Measurements from ENCODE around the gene TNS3.

TNS3 gene

DNA sequence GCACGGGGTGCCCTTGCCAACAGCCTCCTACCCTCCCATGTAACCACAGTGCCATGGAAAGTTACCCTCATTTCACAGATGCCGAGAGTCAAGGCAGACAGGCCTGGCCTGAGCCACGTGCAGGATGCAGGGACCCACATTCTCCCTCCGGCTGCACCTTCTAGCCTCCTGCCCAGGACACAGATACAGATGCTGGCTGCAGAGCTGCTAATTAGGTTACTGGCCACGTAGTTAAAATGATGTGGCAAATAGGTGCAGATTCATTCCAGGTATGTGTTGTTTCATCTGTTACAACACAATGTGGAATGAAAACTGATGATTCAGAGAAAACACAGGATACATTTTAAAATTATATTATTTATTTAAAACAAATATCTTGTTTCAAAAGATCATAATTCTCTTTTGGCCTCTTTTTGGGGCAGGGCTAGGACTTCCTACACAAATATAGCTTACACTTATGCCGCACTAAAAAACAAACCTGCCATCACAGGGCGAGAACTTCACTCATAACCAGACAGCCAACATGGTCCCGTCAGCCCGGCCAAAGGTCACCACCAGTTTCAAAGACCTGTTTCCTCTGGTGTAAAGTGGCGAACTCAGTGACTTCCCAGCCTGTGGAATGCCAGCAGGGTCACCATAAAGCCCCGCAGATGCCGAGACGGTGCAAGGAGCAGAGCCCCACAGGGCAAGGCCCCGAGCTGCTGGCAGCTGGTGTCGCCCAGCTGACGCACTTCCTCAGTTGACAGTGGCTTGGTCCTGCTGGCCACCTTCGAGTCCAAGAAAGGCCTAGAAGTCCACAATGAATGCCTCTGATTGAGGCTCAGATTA is 83.5 kb downstream of the TNS3 start:
- H3K4me1 ChIP-seq: peaks cover 92 to 100% (median 97%) of the 10 kb centered on the region in 10 experiments
- no peak overlapping the region for H3K4me3 ChIP-seq
- H3K36me3 ChIP-seq: peaks cover 0 to 23% (median 0%) of the 10 kb centered on the region in 11 experiments; a peak in 5 of 22 replicates
- H3K27me3 ChIP-seq: no peaks in the 10 kb centered on the region
- TF ChIP-seq Cebpa-rat (IDR thresholded peaks at IDR 0.05): no peak
- peak overlapping the region in 7 of 11 experiments; percentile 14 to 83 (median 74); a peak in 8 of 22 replicates for H3K9ac ChIP-seq
- peak overlapping the region in 10 of 11 experiments; percentile 29 to 91 (median 78); a peak in 16 of 22 replicates for H3K27ac ChIP-seq
- H3K9me3 ChIP-seq (replicated peaks in 1 of 11): no peaks in the 10 kb centered on the region
- H3K4me2 ChIP-seq: peak overlapping the region; percentile 84 to 98 (median 92); a peak in 21 of 22 replicates
- peaks cover 0 to 13% (median 8%) of the 10 kb centered on the region in 11 experiments; a peak in 10 of 22 replicates for H4K20me1 ChIP-seq

- H3K9me3 ChIP-seq (replicated peaks in 1 of 11): no peaks in the 10 kb centered on the region
- H3K27me3 ChIP-seq: no peaks in the 10 kb centered on the region
- H3K27ac ChIP-seq: peak overlapping the region; percentile 29 to 91 (median 77); a peak in 20 of 22 replicates
- H3K36me3 ChIP-seq: peaks cover 0 to 23% (median 0%) of the 10 kb centered on the region in 11 experiments; a peak in 5 of 22 replicates
- H3K4me2 ChIP-seq: peak overlapping the region; percentile 84 to 98 (median 92)
- H3K9ac ChIP-seq: peak overlapping the region in 10 of 11 experiments; percentile 4 to 83 (median 54); a peak in 16 of 22 replicates
- H3K4me1 ChIP-seq: peaks cover 91 to 100% (median 97%) of the 10 kb centered on the region in 10 experiments
- H4K20me1 ChIP-seq: peaks cover 0 to 12% (median 3%) of the 10 kb centered on the region in 11 experiments; a peak in 10 of 22 replicates
- no peak overlapping the region for H3K4me3 ChIP-seq
- no peak for TF ChIP-seq Cebpa-rat (IDR thresholded peaks at IDR 0.05)
These were observed 84.4 kb downstream of the TNS3 start for GRCh38 chr7:47497367-47498096.

DNA sequence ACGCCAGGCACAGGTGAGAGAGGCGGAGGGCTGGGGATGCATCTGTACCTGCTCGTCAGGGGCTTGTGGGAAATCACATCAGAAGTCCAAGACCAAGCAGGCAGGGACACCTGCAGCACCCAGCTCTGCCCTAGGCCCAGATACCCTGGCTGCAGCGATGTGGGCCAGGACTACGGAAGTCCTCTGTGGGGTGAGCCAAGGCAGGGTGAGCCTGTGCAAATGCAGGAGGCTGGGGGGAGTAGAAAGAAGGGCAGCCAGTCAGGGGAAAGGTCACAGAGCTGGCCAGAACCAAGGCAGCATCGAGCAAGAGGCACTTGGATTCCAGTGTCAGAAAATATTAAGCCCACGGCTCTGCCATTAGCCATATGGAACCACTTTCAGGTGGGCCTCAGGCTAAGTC is 85.2 kb downstream of the TNS3 start:
- Histone ChIP-seq H3K4me2 (peak overlapping the region; percentile 84 to 98 (median 92)), H3K9ac (peak overlapping the region in 9 of 11 experiments; percentile 63 to 83 (median 72); a peak in 10 of 22 replicates), H3K9me3 (replicated peaks in 1 of 11) (no peaks in the 10 kb centered on the region), H3K27me3 (no peaks in the 10 kb centered on the region), H4K20me1 (peaks cover 0 to 4% (median 0%) of the 10 kb centered on the region in 11 experiments; a peak in 3 of 22 replicates), H3K36me3 (peaks cover 0 to 31% (median 0%) of the 10 kb centered on the region in 11 experiments; a peak in 8 of 22 replicates), H3K27ac (peak overlapping the region in 10 of 11 experiments; percentile 68 to 91 (median 78); a peak in 20 of 22 replicates), H3K4me1 (peaks cover 86 to 100% (median 93%) of the 10 kb centered on the region in 10 experiments), H3K4me3 (no peak overlapping the region; a peak in 2 of 20 replicates)
- TF ChIP-seq Cebpa-rat (IDR thresholded peaks at IDR 0.05): no peak

DNA sequence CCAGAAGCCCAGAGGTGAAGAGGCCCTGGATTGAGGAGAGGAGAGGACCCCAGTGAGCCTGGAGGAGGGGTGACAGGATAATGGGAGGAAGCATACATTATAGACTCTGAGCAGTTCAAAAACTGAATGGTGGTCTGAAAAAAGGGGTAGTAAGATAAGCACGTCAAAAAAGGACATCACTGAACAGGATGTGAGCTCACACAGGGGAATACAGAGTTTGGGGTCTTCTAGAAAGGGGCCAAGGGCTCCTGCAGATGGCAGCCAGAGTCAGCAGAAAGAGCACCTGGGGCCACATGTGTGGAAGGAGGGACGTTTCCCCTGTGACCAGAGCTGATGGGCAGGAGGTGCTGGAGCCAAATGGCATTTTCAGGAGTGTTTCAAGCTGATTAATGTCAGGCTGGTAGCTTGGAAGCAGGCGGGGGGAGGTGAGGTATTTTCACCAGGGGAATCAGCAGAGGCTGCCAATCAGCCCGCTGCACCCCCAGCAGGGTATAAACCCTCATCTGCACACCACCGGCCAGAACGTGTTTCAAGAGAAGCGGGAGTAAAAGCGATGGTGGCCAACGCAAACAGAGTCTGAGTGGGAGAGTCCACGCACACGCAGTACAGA is 85.8 kb downstream of the TNS3 start:
- Histone ChIP-seq H3K4me3 (no peak overlapping the region; a peak in 2 of 20 replicates), H3K9ac (peak overlapping the region; percentile 44 to 83 (median 72); a peak in 19 of 22 replicates), H3K4me2 (peak overlapping the region; percentile 84 to 98 (median 92)), H3K4me1 (peaks cover 81 to 100% (median 88%) of the 10 kb centered on the region in 10 experiments), H3K27me3 (no peaks in the 10 kb centered on the region), H4K20me1 (peaks cover 0 to 4% (median 0%) of the 10 kb centered on the region in 11 experiments; a peak in 2 of 22 replicates), H3K36me3 (peaks cover 0 to 36% (median 0%) of the 10 kb centered on the region in 11 experiments; a peak in 9 of 22 replicates), H3K27ac (peak overlapping the region; percentile 68 to 91 (median 77)), H3K9me3 (replicated peaks in 1 of 11) (no peaks in the 10 kb centered on the region)
- no peak for TF ChIP-seq Cebpa-rat (IDR thresholded peaks at IDR 0.05)

- Histone ChIP-seq H3K36me3 (peaks cover 0 to 43% (median 7%) of the 10 kb centered on the region in 11 experiments; a peak in 9 of 22 replicates), H3K4me1 (peaks cover 63 to 98% (median 77%) of the 10 kb centered on the region in 10 experiments), H4K20me1 (peaks cover 0 to 6% (median 0%) of the 10 kb centered on the region in 11 experiments; a peak in 2 of 22 replicates), H3K4me3 (peak overlapping the region in 9 of 10 experiments; percentile 13 to 54 (median 41); a peak in 13 of 20 replicates), H3K27ac (peak overlapping the region; percentile 68 to 91 (median 77)), H3K27me3 (no peaks in the 10 kb centered on the region), H3K9ac (peak overlapping the region; percentile 50 to 83 (median 72)), H3K9me3 (replicated peaks in 1 of 11) (no peaks in the 10 kb centered on the region), H3K4me2 (peak overlapping the region; percentile 84 to 98 (median 92))
- TF ChIP-seq Cebpa-rat (IDR thresholded peaks at IDR 0.05): no peak
These were observed 87.7 kb downstream of the TNS3 start for GRCh38 chr7:47493976-47494911.

DNA sequence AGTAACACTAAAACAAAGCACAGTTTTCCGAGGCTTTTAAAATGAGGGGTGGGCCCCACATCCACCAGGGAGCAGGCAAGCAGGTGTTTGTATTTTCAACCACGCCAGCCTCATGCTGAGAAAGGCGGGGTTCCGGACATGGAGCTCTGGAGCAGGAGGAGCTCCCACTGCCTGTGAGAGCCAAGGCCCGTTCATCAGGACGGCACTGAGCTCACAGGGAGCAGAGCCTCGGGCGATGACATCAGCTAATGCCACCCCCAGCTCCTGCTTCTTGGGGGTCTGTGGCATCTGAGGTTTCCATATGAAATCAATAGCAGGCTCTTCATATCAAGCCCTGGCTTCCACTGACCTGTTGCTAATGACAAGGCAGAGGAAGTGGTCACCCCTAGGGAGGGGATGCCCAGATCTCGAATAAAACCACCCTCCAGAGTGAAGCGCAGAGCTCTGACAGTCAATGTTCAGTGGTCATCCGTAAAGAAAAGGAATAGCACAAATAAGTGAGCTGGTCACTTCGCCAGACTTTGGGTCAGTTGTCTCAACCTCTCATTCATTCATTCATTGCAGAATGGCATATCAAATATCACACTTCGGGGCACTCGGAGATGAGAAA is 89.1 kb downstream of the TNS3 start:
- TF ChIP-seq Cebpa-rat (IDR thresholded peaks at IDR 0.05): no peak
- Histone ChIP-seq H3K4me1 (peaks cover 52 to 98% (median 74%) of the 10 kb centered on the region in 10 experiments), H3K4me2 (peak overlapping the region; percentile 44 to 98 (median 88)), H3K27ac (peak overlapping the region; percentile 10 to 91 (median 51); a peak in 13 of 22 replicates), H3K9me3 (replicated peaks in 1 of 11) (no peaks in the 10 kb centered on the region), H4K20me1 (peaks cover 0 to 13% (median 0%) of the 10 kb centered on the region in 11 experiments; a peak in 2 of 22 replicates), H3K27me3 (no peaks in the 10 kb centered on the region), H3K36me3 (peaks cover 0 to 37% (median 10%) of the 10 kb centered on the region in 11 experiments; a peak in 8 of 22 replicates), H3K9ac (peak overlapping the region in 4 of 11 experiments; percentile 16 to 70 (median 38); a peak in 5 of 22 replicates), H3K4me3 (no peak overlapping the region)
